GM12875 (cell line): Measurements from ENCODE around the gene PRMT1.

Experiments
- H3K4me3 ChIP-seq: one replicate; pipeline ENCODE4 v1.5.1; 2011; ENCODE audit warnings: low read depth, low read length, control low read depth
- CTCF ChIP-seq: IDR thresholded peaks from 2 replicates; pipeline ENCODE4 v1.5.1; 2011; ENCODE audit warnings: low read depth, mild to moderate bottlenecking, control low read depth, inconsistent platforms, low read length, moderate library complexity, borderline replicate concordance; ENCODE audit not compliant: insufficient read depth

PRMT1 gene

GRCh38 chr19:49651820-49652550 is 25.1 kb upstream of the PRMT1 start:
- H3K4me3 ChIP-seq, result no peak overlapping the region
- no peak for TF ChIP-seq CTCF

- TF ChIP-seq CTCF, result no peak
- H3K4me3 ChIP-seq, result no peak overlapping the region
Observed at GRCh38 chr19:49652551-49653465, 24.3 kb upstream of the PRMT1 start.

GRCh38 chr19:49653466-49653806 is 23.6 kb upstream of the PRMT1 start:
- no peak overlapping the region for H3K4me3 ChIP-seq
- no peak for TF ChIP-seq CTCF

- no peak overlapping the region for H3K4me3 ChIP-seq
- TF ChIP-seq CTCF, result no peak
Observed at GRCh38 chr19:49654581-49654980, 22.5 kb upstream of the PRMT1 start.

- TF ChIP-seq CTCF, result no peak
- H3K4me3 ChIP-seq, result no peak overlapping the region
Observed at GRCh38 chr19:49655570-49656455, 21.3 kb upstream of the PRMT1 start.

- H3K4me3 ChIP-seq, result no peak overlapping the region
- no peak for TF ChIP-seq CTCF
Observed at GRCh38 chr19:49656456-49657109, 20.5 kb upstream of the PRMT1 start.
